Activated T-cell treated with anti-CD3 and anti-CD28 coated beads for 4 hours (primary cell): ENCODE results near the gene ZKSCAN2.

Experiments used
- DNase-seq: peaks from one replicate; pipeline ENCODE4 v3.0.0-alpha.2; 2020

The ZKSCAN2 gene

DNA sequence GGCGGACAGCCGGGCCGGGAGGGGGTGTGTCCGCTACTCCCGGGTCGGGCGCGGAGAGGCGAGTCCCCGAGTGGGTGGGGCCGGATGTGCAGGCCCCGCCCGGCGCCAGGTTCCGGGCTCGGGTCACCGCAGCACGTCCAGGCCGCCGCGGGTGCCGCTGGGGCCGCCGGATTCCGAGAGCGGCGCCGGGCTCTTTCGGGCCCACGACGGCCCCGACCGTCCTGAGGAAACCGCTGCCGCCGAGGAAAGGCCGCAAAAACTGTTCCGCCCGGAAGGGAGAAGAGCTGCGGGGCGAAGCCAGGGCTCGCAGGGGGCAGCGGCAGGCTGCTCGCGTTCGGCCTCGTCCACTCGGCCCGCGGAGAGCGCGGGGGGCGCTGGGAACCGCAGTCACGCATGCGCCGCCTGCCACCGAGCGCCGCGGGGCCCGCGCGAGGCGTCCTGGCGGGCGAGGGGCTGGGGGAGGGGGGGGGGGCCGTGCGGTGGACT is at the start of gene ZKSCAN2:
ZKSCAN2 (minus strand) TSS at position 376 of the 486 bp plus-strand sequence. CDS start 718 bp downstream, outside the sequence.
- peak; percentile 59 for DNase-seq

DNA sequence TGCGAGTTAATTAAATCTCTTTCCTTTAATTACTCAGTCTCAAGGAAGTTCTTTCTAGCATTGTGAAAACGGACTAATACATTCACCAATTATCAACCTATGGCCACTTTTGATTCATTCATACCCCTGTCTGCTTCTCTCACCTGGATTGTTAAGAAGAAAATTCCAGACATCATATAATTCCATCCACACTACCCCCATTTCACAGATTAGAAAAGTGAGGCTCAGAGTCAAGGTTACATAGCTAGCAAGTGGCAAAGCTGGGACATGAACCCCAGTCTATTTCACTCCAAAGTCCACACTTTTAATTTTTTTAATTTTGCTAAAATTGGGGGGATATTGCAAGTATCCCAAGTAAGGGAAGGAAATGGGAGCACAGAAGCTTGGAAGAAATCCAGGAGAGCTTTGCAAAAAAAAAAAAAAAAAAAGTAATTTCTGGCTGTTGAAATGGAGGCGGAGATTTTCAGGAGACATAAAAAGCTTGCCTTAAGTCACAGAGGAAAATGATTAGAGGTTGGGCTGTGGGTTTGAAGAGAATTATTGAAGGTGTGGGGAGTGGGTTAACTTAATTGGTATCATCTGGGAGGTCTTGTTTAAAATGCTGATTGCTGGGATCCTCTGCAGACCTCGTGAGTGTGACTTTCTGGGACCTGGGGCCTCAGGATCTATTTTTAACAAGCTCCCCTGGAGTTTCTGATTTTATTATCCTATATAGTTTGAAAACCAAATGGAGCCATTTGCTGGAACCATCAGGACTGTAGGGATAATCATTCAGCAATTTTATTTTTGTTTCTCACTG is 42.3 kb upstream of the ZKSCAN2 start:
- no peak for DNase-seq

DNA sequence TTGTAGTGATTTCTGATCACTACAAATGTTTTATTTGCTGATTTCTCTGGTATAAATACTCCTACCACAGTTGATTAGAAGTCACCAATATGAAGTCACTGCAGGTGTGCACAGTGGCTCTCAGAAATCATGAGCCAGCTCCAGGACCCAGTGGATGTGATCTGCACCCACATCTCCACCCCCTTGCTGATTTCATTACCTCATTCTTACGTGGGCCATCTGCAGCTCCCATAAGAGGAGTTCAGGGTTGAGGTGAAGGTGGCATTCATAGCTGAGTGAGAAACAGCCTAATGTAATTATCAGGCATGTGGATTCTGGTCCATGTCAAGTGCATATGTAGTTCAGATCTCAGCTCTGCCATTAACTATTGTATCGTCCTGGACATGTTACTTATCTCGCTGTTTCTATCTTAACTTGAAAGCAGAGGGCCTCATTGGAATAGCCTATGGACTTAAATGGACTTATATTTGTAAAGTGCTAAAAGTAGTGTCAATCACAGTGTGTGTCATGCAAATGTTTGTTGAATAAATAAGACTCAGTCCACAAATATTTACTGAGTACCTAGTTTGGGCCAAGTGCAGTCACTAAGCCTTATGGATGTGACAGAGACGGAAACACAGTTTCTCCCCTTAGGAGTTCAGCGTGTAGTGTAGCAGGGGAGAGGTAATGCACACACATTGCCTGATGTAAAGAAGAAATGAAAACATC is 40.7 kb upstream of the ZKSCAN2 start:
- DNase-seq = no peak

DNA sequence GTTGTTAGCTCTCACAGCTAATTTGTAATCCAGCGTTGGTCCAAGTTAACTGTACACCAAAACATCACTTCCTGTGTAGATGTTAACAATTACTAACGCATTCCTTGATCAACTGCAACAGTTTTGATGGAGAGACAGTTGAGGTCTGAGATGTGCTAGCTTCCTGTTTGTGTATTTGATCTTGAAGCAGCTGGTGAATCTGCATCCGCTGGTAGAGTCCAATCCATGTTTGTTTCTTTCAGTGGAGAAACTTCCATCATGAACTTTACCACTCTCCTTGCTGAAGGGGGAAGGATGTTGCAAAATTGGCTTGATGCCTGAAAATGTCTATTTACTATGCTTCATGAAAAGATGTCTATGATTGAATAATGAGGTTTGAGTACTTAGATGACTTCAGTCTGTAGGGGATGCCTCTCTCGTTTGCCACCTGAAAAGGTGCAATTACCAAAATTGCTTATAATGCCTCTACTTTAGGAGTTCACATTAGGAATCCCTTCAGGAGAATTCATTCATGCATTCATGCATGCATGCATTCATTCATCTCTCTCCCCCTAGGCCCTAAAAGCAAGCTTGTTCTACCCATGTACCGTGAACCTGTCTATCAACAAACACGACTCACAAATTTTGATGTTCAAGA is 39.6 kb upstream of the ZKSCAN2 start:
- no peak for DNase-seq

DNA sequence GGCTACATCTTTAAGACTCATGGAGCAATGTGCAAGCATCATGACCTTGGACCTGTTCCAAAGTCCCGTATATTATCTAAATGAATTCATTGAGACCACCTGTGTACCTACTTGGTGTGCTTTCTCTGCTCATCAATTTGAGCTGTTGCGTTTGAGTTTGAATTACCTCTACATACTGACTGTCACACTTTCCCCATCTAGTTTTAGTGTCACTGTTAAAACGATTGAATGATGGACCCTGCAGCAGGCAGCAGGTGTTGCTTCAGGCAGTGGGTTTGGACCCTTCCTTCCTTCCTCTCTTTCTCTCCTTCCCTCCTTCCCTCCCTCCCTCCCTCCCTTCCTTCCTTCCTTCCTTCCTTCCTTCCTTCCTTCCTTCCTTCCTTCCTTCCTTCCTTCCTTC is 33.9 kb upstream of the ZKSCAN2 start:
- DNase-seq = no peak

DNA sequence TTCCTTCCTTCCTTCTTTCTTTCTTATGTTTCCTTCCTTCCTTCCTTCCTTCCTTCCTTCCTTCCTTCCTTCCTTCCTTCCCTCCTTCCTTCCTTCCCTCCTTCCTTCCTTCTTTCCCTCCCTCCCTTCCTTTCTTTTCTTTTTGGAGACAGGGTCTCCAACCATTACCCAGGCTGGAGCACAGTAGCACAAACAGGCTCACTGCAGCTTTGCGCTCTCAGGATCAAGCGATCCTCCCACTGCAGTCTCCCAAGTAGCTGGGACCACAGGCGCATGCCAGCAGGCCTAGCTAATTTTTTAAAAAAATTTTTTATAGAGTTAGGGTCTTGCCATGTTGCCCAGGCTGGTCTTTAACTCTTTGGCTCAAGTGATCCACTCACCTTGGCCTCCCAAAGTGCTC is 31.8 kb upstream of the ZKSCAN2 start:
- no peak for DNase-seq

DNA sequence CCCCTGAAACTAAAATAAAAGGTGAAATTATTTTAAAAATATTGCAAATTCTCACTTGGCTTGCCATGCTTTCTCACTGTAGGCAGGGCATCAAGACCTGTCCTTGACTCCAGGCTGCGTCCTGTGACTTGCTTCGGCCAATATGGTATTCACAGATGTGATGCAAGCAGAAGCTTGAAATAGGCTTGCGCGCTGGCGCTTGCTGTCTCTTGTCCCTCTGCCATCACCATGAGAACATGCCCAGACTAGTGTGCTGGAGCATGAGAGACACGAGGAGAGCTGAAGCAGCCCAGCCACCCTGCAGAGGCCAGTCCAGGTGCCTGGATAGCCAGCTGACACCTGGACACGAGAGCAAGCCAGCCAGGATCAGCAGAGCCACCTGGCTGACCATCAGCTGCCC is 21.8 kb upstream of the ZKSCAN2 start:
- no peak for DNase-seq

DNA sequence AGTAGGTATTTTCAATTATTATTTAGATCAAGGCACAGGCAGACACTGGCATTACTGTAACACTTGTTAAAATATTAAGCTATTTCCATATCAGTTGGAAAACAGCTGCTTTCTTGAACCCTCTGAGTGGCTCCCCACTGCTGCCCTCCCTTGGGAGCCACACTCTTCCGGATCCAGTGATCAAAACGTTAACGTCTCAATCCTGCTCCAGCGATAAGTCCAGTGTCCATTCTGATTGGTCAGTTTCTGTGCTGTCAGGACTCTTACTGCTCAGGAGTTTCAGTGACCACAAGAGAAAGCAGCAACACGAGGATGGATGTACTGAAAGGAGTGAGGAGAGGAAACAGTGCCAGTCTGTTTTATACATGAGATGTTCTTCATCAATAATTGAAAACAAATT is 13.8 kb upstream of the ZKSCAN2 start:
- no peak for DNase-seq

DNA sequence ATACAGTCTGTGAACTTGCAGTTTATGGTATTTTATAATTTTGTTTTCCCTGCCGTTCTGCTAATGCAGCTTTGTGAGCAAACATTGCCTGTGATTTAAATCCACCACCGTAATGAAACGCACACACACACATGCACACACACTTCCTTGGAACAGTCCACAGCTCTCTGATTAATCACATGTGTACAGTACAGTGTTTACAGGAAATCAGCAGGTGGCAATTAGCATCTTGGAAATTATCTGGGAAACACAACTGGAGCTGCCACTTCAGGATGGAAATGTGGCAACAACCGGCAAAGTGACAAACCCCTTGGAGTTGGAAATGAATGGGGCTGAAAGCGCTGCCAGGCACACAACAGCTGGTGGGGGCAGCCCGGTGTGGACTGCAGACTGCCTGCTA is 12.9 kb upstream of the ZKSCAN2 start:
- no peak for DNase-seq

DNA sequence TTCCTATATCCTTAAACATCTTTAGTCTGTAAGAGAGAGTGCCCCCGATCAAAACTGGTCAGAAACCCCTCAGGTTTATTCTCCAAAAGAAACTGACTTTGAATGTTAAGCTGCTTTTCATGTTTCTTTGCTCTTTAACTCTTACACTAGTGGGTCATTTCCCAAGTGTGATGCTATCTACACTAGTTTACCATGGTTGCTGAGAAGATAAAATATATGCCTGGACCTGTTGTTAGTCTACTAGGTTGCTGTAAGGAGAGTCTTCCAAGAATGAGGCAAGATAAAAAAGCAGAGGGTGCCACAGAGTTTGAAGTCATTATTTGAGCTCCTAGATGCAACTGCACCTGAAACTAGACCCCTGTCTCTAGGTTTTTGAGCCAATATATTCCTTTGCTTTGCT is 12.2 kb upstream of the ZKSCAN2 start:
- no peak for DNase-seq

DNA sequence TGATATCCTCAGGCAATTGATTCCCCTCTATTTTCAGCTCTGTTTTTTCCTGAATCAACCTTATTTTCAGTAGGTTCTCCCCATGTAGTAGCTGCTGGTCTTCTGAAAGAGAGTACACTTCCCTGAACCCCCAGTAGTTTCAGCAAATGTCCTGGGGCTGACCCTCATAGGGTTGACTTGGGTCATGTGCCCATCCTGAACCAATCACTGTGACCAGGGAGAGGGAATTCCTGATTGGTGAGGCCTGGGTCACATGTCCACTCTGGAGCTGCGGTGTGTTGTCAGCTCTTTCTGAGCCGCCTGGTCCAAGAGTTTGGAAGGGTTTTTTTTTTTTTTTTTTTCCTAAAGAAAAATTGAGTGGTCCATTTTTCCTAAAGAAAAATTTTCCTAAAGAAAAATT is 8.3 kb upstream of the ZKSCAN2 start:
- no peak for DNase-seq

DNA sequence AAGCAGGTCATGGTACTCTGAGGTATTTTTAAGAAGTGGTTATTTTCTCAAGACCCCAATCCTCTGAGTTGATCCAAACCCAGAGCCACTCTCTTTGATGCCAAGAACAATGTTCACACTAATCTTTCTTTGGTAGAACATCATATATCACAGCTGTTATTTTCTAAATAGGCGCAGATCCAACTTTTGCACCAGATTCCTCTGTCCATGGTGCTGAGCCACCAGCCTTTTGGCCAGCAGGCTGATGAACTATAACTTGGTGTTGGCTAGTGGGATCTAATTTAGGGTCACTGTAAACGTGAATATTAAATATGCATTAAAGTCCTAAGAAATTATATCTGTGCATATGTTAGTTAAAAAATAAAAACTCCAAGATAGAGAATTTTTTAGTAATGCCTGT is 7.0 kb upstream of the ZKSCAN2 start:
- no peak for DNase-seq

DNA sequence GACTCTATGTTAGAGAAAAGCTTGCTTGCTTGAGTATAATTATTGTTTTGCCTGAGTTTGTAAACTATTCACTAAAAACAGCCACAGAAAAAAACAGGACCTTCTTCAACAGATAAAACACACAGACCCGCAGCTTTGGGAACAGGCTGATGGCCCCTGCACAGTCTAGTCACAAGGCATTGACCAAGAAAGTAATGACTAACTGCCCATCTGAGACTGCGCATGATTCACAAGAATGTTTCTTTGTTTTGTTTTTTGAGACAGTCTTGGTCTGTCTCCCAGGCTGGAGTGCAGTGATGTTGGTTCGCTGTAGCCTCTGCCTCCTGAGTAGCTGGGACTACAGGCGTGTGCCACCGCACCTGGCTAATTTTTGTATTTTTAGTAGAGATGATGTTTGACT is 2.8 kb upstream of the ZKSCAN2 start:
- no peak for DNase-seq

DNA sequence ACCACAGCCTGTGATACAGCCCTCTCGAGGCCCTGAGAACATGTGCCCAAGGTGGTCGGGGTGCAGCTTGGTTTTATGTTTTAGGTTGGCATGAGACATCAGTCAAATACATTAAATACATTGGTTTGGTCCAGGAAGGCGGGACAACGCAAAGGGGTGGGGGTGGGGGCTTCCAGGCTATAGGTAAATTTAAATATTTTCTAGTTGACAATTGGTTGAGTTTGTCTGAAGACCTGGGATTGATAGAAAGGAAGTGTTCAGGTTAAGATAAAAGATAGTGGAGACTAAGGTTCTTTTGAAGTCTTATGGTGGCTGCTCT is 1.2 kb upstream of the ZKSCAN2 start:
- peak; percentile 5 for DNase-seq

DNA sequence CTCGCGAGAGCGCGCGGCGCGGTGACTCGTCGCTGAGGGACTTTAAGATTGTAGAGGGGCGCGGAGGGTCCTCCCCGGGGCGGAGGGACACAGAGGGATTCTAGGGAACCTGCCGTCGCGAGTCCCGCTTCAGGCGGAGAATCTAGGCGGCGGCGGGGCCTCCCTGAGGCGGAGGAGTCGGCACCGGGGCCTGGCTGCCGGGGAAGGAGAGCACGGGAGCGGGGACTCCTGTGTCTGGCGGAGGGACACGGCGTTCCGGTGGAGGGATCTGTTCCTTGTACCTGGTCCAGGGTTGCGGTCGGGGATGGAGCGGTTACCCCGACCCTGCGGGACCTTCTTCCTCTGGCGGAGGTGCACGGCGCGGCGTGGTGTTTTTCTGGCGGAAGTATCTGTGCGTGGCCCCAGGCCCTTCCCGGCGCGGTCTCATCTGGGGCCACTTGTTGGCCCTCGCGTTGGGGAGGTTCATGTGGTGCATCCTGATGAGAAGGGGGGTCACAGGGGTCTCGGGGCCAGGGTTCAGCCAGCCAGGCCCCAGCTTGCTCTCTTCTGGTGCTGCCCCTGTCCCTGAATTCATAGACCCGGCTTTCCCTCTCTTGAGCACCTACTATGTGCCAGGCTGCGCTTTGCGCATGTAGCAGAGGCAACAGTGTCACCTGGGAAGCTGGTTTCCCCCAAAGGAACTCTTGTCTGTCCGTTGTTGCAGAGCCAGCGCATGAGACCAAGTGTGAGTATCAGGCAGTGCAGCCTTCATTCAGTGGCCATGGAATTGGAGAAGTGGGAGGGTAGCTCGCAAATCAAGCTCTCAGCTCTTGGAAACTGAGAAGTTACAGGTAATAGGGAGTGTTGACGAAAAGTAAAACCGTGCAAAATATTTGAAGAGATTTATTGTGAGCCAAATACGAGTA is 563 bp upstream of the ZKSCAN2 start:
- peak; percentile 60 for DNase-seq

DNA sequence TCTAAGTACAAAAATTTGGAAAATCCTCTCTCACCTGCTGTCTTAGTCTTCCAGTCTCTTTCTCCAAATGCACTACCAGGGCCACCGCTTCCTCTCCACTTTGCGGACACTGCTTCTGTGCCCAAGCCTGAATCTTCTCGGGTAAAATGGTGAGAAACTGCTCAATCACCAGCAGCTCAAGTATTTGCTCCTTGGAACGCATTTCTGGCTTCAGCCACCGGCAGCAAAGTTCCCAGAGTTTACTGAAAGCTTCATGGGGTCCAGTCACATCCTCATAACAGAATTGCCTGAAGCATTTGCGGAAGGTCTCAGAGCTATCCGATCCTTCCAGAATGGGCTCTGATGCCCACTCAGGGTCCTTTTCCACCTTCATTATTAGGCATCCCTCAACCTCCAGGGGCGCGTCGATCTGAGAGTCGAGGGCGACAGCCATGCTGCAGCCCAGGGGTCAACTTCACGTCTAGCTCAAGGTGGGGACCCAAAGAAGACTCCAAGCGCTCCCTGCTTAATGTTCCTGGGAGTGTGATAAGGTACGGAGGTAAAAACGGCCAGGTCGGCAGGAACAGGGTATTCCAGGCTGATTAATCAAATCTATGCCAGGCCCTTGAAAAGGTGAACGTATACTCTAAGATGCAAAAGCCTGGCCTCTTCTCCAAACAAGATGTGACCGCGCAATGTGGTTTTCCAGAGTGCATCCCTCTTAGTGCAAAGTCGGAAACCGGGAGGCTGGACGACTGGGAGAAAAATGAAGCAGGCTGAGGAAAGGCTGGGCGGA is 763 bp downstream of the ZKSCAN2 start:
- no peak for DNase-seq

DNA sequence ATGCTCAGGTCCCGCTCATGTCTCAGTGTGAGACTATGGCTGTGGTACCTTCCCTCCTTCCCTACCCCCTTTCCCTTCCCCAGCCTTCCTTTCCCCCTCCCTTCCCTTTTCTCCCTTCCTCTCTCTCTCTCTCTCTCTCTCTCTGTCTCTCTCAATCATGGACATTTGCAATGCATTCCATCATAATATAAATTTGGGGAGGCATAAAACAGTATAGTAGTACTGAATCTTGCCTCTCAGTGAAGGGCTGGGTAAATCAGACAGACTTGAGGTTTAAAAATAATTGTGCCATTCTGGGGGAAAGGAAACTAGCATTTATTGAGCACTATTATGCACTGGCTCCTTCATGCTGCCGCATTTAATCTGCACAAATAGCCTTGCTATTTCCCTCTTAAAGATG is 4.3 kb downstream of the ZKSCAN2 start:
- DNase-seq = no peak

DNA sequence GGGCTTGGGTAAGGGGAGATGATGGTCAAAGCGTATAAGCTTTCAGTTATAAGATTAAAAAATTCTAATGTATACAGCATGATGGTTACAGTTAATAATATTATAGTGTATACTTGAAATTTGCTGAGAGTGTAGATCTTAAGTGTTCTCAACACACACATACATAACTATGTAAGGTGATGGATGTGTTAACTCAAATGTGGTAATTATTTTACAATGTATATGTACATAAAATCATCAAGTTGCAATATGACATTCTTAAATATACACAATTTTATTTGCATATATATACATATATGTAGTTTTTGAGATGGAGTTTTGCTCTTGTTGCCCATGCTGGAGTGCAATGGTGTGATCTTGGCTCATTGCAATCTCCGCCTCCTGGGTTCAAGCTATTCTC is 7.2 kb downstream of the ZKSCAN2 start:
- no peak for DNase-seq

DNA sequence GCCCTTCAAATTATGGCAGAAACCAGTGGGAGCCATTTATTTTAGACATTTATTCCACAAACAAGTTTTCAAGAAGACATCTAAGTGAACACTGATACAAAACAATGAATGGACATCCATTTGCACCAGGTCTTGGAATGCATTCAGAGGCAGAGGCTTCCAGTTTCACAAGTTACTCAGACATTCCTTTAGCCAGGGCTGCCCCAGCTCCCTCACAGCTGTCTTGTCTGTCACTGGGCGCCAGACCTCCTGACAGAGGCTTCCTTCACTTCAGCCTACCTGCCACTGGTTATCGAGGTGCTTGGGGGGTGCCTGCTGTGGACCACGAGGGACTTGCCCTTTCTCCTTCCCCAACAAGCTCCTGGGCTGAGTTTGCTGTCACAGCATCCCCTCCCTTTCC is 21.7 kb downstream of the ZKSCAN2 start:
- no peak for DNase-seq

DNA sequence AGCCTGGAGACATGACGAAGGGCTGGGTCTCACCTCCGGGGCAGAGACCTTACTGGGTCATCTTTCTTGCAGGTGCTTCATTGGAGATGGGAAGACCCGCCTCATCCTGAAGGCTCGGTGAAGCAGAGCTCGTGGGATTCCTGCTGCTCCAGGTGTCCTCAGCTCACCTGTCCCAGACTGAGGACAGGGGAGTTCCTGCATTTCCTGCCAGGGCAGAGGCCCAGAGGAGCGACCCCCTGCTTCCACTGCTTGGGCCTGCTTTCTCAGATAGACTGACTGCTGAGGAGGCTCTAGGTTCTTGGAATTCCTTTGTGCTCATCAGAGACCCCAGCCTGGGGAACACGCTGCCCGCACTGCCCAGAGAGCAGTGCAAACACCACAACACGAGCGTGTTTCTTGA is 29.3 kb downstream of the ZKSCAN2 start:
- no peak for DNase-seq

DNA sequence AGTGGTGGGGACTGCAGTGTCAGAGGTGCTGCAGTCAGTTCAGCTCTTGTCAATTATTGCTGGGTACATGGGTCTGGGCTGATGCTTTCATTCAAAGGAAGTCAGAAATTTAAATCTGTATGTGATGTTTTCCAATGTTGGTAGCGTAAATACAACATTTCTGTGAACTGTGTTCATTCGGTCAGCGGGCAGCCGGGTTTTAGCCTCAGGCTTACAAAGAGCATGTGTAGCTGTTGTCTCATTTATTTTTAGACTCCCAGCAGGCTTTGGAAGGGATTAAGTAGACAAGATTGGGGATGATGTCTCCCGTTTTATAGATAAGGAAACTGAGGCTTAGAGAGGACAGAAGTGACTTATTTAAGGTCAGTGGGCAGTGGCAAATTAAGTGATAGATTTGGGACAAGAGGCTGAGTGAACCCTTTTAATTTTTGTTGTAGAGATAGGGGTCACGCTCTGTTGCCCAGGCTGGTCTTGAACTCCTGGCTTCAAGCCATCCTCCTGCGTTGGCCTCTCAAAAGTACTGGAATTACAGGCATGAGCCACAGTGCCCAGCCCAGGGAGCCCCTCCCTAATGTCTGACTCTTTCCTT is 32.8 kb downstream of the ZKSCAN2 start:
- no peak for DNase-seq

DNA sequence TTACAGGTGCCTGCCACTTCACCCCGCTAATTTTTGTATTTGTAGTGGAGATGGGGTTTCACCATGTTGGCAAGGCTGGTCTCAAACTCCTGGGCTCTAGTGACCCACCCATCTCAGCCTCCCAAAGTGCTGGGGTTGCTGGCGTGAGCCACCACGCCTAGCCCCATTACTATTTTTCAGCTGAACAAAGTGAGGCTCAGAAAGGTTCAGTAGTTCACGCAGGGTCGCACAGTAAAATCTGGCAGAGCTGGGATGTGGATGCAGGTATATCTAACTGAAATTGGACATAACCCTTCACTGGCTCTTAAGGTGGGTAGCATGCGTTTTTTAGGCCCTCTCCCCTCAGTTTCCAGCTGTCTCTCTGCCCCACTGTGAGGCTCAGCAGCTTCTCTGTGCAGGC is 33.7 kb downstream of the ZKSCAN2 start:
- no peak for DNase-seq
